ENCODE data around the gene PAK5. TPM values are rescaled to one million over a fixed set of nuclear protein-coding genes. Genes with fewer than 3 reads are reported as not detected.

Gene PAK5
- total and polyA plus RNA-seq, 2 experiments from 2014 or later, result 0.57 to 1.1 TPM

GRCh38 chr20:9629831-9630230 is 209.0 kb downstream of the PAK5 start:
- H3F3A ChIP-seq (replicated peaks; ENCODE audit: low read depth), result no peaks in the 10 kb centered on the region
- H3K27me3 ChIP-seq (ENCODE audit: insufficient read depth), result no peaks in the 10 kb centered on the region
- H3K9me2 ChIP-seq (ENCODE audit: insufficient read depth), result peaks cover 4% of the 10 kb centered on the region; the same call in 1 of the 2 replicates
- Mint-ChIP-seq H3K27me3 (ENCODE audit: insufficient read depth, low read depth, poor library complexity) (no peaks in the 10 kb centered on the region), H3K4me1 (no peaks in the 10 kb centered on the region; the same call in 2 of the 3 replicates), H3K9me3 (no peaks in the 10 kb centered on the region; the same call in 2 of the 3 replicates), H3K4me3 (no peak overlapping the region), H3K27ac (no peak overlapping the region), H3K36me3 (ENCODE audit: low read depth) (no peaks in the 10 kb centered on the region)
- no peak for DNase-seq (ENCODE audit: low spot score)
- H4K20me1 ChIP-seq (replicated peaks; ENCODE audit: insufficient read depth), result no peaks in the 10 kb centered on the region
- H3K27ac ChIP-seq (ENCODE audit: low read depth), result no peak overlapping the region
- H3K4me2 ChIP-seq, result no peak overlapping the region
- no peaks in the 10 kb centered on the region for H3K36me3 ChIP-seq (ENCODE audit: insufficient read depth)
- no peak overlapping the region for H2AFZ ChIP-seq
- H3K79me2 ChIP-seq (replicated peaks; ENCODE audit: insufficient read depth), result no peaks in the 10 kb centered on the region
- no peaks in the 10 kb centered on the region for H3K4me1 ChIP-seq (ENCODE audit: insufficient read depth)
- ATAC-seq, result no peak
- no peak overlapping the region for H3K4me3 ChIP-seq
- TF ChIP-seq REST (IDR thresholded peaks at IDR 0.05; ENCODE audit: unreplicated experiment), result no peak
- TF ChIP-seq EZH2phosphoT487 (IDR thresholded peaks at IDR 0.05; ENCODE audit: unreplicated experiment), result no peak
- TF ChIP-seq CTCF (conservative IDR thresholded peaks at IDR 0.05; ENCODE audit: low read depth in 2 of 2), result no peak
- TF ChIP-seq ZNF462 (CRISPR knock-in tag; IDR thresholded peaks at IDR 0.05), result no peak
- no peak for TF ChIP-seq EZH2 (IDR thresholded peaks at IDR 0.05; ENCODE audit: low read depth, unreplicated experiment)
- no peak for TF ChIP-seq ETS1 (IDR thresholded peaks at IDR 0.05)
- no peak for TF ChIP-seq NANOG (IDR thresholded peaks at IDR 0.05; ENCODE audit: borderline replicate concordance)
